IPS DF 6.9 (cell line): Measurements from ENCODE around the gene ADGB.
"Not testable (repeated sequence)": the region's sequence is repeated elsewhere in the genome, so short reads cannot be mapped to it uniquely, and the experiment has no call there.

Source experiments
- DNase-seq: peaks from one replicate; pipeline ENCODE4 v3.0.0-alpha.2; 2013; ENCODE audit warnings: low read depth, low spot score
- H3K27ac ChIP-seq: one replicate; pipeline ENCODE4 v1.5.1; 2013; ENCODE audit warnings: low read length, control low read depth
- H3K27me3 ChIP-seq: 2 replicates; pipeline ENCODE4 v1.6.1; 2013; ENCODE audit warnings: mild to moderate bottlenecking, low read length; ENCODE audit not compliant: control insufficient read depth, insufficient read depth
- H3K36me3 ChIP-seq: 2 replicates; pipeline ENCODE4 v1.6.1; 2013; ENCODE audit warnings: low read length; ENCODE audit not compliant: control insufficient read depth, insufficient read depth
- H3K4me1 ChIP-seq: 2 replicates; pipeline ENCODE4 v1.6.1; 2013; ENCODE audit warnings: low read length; ENCODE audit not compliant: control insufficient read depth, insufficient read depth
- H3K4me3 ChIP-seq: 2 replicates; pipeline ENCODE4 v1.5.1; 2013; ENCODE audit warnings: mild to moderate bottlenecking, low read length
- H3K9me3 ChIP-seq: 2 replicates; pipeline ENCODE4 v1.6.1; 2013; ENCODE audit warnings: low read length, inconsistent platforms; ENCODE audit not compliant: control insufficient read depth, insufficient read depth
- WGBS: extraction: QIAGEN DNeasy Blood & Tissue Kit; methylation state at CpG from one replicate; pipeline ENCODE4 v1.1.7; 2013; ENCODE audit warnings: mixed read lengths, missing lambda C conversion rate; ENCODE audit not compliant: insufficient read length, insufficient coverage; 5-methylcytosine and 5-hydroxymethylcytosine counted together

The ADGB gene

DNA sequence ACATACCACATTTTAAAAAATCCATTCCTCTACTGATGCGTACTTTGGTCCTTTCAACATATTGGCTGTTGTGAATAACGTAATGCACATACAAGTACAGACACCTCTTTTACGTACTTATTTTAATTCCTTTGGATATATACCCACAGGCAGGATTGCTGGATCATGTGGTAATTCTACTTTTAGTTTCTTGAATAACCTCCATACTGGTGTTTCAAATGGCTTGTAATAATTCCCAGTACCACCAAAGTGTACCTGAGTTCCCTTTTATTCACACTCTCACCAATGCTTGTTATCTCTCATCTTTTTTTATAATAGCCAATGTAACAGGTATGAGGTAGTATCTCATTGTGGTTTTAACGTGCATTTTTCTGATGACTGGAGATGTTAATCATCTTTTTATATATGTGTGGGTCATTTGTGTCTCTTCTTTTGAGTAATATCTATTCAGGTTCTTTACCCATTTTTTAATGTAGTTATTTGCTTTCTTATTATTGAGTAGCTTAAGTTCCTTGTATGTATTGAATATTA is 191.9 kb downstream of the ADGB start:
- DNase-seq = no peak
- no peaks in the 10 kb centered on the region for H3K4me1 ChIP-seq
- no CpG with 5 or more reads among the region's 4 CpGs for WGBS

DNA sequence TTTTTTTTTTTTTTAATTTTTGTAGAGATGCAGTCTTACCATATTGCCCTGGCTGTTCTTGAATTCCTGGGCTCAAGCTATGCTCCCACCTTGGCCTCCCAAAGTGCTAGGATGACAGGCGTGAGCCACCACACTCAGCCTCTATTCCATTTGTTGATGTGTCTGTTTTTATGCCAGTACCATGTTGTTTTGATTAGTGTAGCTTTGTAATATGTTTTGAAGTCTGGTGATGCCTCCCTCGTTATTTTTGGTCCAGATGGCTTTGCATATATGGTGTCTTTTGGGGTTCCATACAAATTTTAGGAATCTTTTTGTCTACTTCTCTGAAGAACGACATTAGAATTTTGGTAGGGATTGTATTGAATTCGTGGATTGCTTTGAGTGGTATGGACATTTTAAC is 193.2 kb downstream of the ADGB start:
- WGBS = no CpG with 5 or more reads among the region's 4 CpGs
- H3K9me3 ChIP-seq = no peaks in the 10 kb centered on the region
- no peak for DNase-seq
- H3K27me3 ChIP-seq = no peaks in the 10 kb centered on the region
- no peak overlapping the region for H3K27ac ChIP-seq
- H3K4me1 ChIP-seq = no peaks in the 10 kb centered on the region
- H3K4me3 ChIP-seq = no peak overlapping the region
- no peaks in the 10 kb centered on the region for H3K36me3 ChIP-seq

More for the DNA sequence above, 191.9 kb downstream of the ADGB start:
- H3K9me3 ChIP-seq = no peaks in the 10 kb centered on the region
- H3K27ac ChIP-seq = no peak overlapping the region
- no peak overlapping the region for H3K4me3 ChIP-seq
- no peaks in the 10 kb centered on the region for H3K27me3 ChIP-seq
- no peaks in the 10 kb centered on the region for H3K36me3 ChIP-seq

DNA sequence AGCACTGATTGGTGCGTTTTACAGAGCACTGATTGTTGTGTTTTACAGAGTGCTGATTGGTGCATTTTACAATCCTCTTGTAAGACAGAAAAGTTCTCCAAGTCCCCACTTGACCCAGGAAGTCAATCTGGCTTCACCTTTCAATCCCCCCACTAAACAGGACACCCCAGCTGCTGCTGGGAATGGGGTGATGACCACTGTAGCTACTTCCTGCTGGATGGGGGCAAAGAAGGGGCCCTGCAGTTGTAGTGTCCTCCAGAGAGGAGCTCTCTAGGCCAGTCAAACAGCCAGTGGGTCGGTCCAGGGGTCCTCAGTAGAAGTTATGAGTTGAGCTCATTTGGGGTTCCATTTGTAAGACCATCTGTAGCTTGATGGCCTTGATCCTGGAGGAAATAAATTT is 194.4 kb downstream of the ADGB start:
- WGBS = no CpG with 5 or more reads among the region's 2 CpGs
- H3K36me3 ChIP-seq = not testable (repeated sequence)

DNA sequence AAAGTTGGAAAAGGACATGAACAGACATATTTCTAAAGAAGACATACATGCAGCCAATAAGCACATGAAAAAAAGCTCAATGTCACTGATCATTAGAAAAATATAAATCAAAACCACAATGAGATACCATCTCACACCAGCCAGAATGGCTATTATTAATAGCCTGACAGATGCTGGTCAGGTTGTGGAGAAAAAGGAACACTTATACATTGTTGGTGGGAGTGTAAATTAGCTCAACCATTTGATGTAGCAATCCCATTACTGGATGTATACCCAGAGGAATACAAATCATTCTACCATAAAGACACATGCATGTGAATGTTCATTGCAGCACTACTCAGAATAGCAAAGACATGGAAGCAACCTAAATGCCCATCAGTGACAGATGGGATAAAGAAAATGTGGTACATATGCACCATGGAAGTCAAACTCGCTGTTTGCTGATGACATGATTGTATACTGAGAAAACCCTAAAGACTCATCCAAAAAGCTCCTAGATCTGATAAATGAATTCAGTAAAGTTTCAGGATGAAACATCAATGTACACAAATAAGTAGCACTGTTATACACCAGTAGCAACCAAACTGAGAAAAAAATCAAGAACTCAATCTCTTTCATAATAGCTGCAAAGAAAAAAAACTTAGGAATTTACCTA is 196.8 kb downstream of the ADGB start:
- no CpG with 5 or more reads among the region's 1 CpG for WGBS
- H3K27ac ChIP-seq = no peak overlapping the region
- DNase-seq = no peak
- no peaks in the 10 kb centered on the region for H3K4me1 ChIP-seq
- no peaks in the 10 kb centered on the region for H3K36me3 ChIP-seq
- H3K4me3 ChIP-seq = no peak overlapping the region
- H3K9me3 ChIP-seq = no peaks in the 10 kb centered on the region
- H3K27me3 ChIP-seq = no peaks in the 10 kb centered on the region

More for the DNA sequence above, 194.4 kb downstream of the ADGB start:
- H3K4me3 ChIP-seq, DNase-seq, H3K4me1 ChIP-seq, H3K27ac ChIP-seq, H3K9me3 ChIP-seq, H3K27me3 ChIP-seq: not testable (repeated sequence)

DNA sequence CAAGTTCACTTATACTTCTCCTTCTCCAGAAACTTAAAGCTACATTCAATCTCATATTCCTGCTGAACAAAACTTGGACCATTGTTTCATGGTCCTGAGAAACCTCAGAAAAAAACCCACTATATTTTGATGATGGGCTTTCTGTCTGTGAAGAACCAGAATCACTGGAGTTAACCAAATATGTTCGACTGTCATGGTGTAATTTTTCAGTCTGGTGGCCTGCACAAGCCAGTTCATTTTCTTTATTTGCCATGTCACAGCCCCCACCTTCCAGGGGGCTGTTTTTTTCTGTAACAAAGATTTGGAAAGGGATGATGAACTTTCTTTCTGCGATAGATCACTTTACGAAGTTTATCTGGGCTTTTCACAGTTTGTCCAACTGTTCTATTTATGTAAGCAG is 204.4 kb downstream of the ADGB start:
- DNase-seq, H3K9me3 ChIP-seq, H3K4me1 ChIP-seq, H3K27ac ChIP-seq, H3K36me3 ChIP-seq, H3K27me3 ChIP-seq, H3K4me3 ChIP-seq: not testable (repeated sequence)
- WGBS = no CpG with 5 or more reads among the region's 3 CpGs

DNA sequence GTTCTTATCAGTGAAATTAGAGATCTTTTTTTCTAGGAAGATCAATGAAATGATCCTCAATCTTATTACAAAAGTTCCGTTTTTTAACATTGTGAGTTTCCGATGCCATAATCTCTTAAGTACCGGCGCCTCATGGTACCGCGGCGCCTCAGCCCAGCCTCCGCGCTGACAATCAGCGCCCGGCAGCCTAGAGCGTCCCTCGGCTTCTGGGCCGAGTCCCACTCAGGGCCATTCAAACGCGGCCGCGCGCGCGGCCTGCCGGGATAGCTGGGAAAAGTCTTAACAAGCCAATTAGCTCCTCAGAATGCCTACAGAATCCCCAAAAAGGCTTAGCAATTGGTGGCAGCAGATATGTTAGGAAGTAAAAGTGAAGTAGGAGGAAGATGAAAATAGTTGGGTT is 204.8 kb downstream of the ADGB start:
- DNase-seq = no peak
- H3K27me3 ChIP-seq = no peaks in the 10 kb centered on the region
- H3K36me3 ChIP-seq = no peaks in the 10 kb centered on the region
- H3K27ac ChIP-seq = no peak overlapping the region
- no peaks in the 10 kb centered on the region for H3K9me3 ChIP-seq
- no peaks in the 10 kb centered on the region for H3K4me1 ChIP-seq
- no CpG with 5 or more reads among the region's 22 CpGs for WGBS
- H3K4me3 ChIP-seq = no peak overlapping the region

DNA sequence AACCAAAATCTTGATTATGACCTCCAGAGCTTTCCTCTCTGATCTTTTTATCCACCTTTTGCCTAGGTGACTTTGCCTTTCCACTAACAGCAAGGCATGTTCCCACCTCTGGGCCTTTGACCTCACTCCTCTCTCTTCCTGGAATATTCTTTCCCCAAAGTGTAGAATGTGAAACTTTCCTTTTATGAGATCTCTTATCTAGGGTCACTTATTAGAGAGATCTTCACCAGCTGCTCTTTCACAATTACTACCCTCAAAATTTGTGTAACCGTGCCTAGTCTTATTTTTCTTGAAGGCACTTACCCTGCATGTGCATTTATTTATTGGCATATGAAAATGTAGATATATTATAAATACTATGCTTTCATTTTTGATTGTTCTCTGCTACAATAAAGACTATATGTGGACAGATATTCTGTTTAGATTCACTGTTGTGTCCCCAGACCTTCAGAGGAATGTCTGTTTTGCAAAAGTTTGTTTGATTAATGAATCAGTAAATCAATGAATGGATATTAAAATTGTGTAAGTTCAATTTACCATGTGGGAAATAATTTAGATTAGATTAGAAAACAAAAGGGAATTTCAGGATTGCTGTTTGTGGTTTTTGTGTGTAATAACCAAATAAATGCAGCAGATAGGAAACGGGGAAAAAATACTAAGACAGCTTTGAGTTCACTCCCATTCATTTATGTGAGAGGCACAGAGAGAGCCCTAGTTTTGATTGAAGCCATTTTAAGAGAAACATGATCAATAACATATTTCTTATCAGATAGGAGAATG is 207.0 kb downstream of the ADGB start:
- no CpG with 5 or more reads among the region's 2 CpGs for WGBS
- H3K4me3 ChIP-seq = no peak overlapping the region

DNA sequence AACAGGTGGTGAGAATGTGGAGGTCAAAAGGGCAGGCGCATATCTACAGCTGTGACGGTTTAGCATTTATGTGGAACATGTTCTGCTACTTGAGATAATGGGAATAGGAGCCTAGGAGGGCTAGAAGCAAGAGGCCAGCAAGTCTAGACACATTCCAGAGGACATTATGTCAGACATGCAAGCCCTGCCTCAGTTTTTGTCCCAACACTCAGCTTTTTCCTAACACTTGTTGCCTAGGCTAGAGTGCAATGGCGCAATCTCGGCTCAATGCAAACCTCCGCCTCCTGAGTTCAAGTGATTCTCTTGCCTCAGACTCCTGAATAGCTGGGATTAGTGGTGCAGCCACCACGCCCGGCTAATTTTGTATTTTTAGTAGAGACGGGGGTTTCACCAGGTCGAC is 210.2 kb downstream of the ADGB start:
- H3K4me1 ChIP-seq, H3K27me3 ChIP-seq, H3K4me3 ChIP-seq, H3K27ac ChIP-seq, H3K36me3 ChIP-seq, DNase-seq, H3K9me3 ChIP-seq: not testable (repeated sequence)
- no CpG with 5 or more reads among the region's 9 CpGs for WGBS

More for the DNA sequence above, 207.0 kb downstream of the ADGB start:
- Histone ChIP-seq H3K36me3 (no peaks in the 10 kb centered on the region), H3K9me3 (no peaks in the 10 kb centered on the region), H3K4me1 (no peaks in the 10 kb centered on the region), H3K27me3 (no peaks in the 10 kb centered on the region), H3K27ac (no peak overlapping the region)
- no peak for DNase-seq

DNA sequence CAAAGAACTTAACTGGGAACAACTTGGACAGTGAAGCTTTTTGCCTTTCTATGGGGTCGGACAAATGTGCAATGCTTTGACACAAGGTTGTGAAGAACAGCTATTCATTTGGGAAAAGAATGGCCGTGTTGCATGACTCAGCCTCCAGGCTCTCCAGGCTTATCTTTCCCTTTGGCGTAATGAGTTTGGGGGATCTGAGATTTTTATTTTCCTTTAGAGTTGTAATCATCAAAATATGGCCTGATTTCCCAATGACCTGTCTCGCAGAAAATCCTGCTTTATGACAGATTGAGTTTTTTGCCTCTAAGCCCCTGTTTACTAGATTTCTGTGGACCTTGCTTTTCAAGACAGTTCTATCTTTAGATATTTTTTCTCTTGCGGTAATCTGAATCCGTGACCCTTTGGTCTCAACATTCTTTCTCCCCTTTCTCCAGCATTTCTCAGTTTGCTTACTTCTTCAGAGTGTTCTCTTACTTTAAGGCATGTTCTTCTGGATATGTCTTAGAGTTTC is 214.1 kb downstream of the ADGB start:
- DNase-seq, H3K36me3 ChIP-seq, H3K4me1 ChIP-seq, H3K27ac ChIP-seq, H3K4me3 ChIP-seq, H3K9me3 ChIP-seq, H3K27me3 ChIP-seq: not testable (repeated sequence)
- WGBS = no CpG with 5 or more reads among the region's 6 CpGs

DNA sequence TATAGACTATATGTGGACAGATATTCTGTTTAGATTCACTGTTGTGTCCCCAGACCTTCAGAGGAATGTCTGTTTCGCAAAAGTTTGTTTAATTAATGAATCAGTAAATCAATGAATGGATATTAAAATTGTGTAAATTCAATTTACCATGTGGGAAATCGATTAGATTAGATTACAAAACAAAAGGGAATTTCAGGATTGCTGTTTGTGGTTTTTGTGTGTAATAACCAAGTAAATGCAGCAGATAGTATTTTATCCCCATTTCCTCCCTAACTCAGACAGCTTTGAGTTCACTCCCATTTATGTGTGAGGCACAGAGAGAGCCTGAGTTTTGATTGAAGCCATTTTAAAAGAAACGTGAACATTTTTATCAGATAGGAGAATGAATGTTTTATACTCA is 214.8 kb downstream of the ADGB start:
- Histone ChIP-seq H3K27me3 (no peaks in the 10 kb centered on the region), H3K27ac (no peak overlapping the region), H3K9me3 (no peaks in the 10 kb centered on the region), H3K4me3 (no peak overlapping the region), H3K4me1 (no peaks in the 10 kb centered on the region), H3K36me3 (no peaks in the 10 kb centered on the region)
- no peak for DNase-seq
- no CpG with 5 or more reads among the region's 3 CpGs for WGBS
